Frontal cortex (tissue), 4 donors: ENCODE results near the gene KBTBD4. TPM values are rescaled to one million over a fixed set of nuclear protein-coding genes. Genes with fewer than 3 reads are reported as not detected.
"Not testable (repeated sequence)": the region's sequence is repeated elsewhere in the genome, so short reads cannot be mapped to it uniquely, and the experiment has no call there.

Source experiments
- DNase-seq, 2 donors: peaks; one replicate each; pipeline ENCODE4 v3.0.0; 2012; ENCODE audit warnings: low spot score in 2 of 2
- FAIRE-seq: peaks from 2 replicates; lab custom pipeline; 2012; peaks lifted over from hg19 to GRCh38; lab: Jason Lieb, UNC
- small RNA-seq: library from RNA; depleted of rRNA; stranded (forward); fragments of <200 nt; gene quantifications from one replicate; pipeline ENCODE3, GENCODE V24; 2014
- total RNA-seq: library from RNA; depleted of rRNA; stranded (reverse); fragments of >200 nt; gene quantifications from one replicate; pipeline ENCODE4 v1.2.3, GENCODE V29; 2014
- donor health status: control.
- donor health status: control.
- donor health status: control.

Gene KBTBD4
- total RNA-seq, 1 donor from 2014 or later: 42.8 TPM

DNA sequence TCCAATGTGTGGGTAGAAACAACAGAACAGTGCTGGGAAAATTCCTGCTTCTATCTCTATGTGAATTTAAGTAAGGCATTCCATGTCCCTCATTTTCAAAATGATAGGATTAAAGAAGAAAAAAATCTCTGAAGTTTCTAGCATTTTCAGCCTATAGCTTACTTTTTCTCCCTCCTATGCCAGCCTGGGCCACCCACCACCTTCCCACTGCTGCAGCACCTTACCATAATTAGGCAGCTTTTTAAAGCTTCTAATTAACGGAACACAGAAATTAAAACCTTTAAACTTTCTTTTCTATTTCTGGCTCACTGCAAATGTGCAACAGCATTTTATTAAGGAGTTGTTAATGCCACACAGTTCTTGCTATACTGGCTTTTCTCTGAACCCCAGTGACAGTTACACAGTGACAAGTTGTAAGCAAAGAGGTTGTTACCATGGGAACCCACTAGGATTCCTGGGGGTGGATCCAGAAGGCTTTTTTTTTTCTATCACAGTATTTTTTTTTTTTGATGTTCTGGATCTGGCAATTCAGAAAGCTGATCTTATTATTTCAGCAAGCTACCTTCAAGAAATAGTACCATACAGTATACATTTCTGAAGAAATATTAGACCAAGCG is 46.1 kb downstream of the KBTBD4 start:
- DNase-seq (no peak), FAIRE-seq (no peak)

DNA sequence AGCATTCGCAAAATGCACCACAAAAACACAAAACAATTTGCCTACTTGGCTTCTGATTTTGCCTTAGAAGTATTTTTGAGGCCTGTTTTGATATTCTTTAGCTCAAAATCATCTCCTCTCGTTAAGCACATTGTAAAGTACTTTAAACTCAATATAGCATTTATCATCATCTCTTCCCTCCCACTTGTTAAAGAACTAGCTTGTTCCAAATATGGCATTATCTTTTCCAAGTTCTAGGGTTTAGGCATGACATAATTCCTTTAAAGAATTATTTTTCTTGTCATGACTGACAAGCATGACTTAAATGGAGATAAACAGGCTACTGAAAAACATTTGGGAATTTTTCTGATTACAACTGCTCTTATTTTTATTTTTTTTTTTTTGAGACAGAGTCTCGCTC is 47.1 kb downstream of the KBTBD4 start:
- DNase-seq (no peak), FAIRE-seq (no peak)

DNA sequence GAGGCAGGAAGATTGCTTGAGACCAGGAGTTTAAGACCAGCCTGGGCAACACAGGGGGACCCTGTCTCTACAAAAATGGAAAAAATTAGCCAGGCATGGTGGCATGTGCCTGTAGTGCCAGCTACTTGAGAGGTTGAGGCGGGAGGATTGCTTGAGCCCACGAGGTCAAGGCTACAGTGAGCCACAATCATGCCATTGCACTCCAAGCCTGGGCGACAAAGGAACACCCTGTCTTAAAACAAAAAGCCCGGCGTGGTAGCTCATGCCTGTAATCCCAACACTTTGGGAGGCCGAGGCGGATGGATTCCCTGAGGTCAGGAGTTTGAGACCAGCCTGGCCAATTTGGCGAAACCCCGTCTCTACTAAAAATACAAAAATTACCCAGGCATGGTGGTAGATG is 48.0 kb downstream of the KBTBD4 start:
- FAIRE-seq: not testable (repeated sequence)

DNA sequence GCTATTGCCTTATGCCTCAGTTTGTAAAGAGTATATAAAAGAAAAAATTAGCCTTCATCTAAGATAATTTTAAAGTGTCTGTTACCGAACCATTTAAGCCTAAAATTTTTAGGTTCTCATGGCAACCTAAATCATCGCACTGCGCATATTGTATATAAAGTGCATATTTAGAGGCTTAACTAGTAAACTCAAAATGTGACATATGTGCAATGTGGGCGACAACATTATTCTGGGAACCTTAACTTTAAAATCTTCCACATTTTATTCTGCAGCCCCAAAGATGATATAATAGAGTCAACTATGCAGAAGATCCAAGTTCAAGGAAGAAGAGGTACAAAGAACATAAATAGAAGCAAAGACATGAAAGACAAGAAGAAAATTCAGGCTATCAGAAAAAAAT is 48.8 kb downstream of the KBTBD4 start:
- DNase-seq: no peak
- FAIRE-seq: no peak

More for the DNA sequence above, 48.0 kb downstream of the KBTBD4 start:
- not testable (repeated sequence) for DNase-seq

DNA sequence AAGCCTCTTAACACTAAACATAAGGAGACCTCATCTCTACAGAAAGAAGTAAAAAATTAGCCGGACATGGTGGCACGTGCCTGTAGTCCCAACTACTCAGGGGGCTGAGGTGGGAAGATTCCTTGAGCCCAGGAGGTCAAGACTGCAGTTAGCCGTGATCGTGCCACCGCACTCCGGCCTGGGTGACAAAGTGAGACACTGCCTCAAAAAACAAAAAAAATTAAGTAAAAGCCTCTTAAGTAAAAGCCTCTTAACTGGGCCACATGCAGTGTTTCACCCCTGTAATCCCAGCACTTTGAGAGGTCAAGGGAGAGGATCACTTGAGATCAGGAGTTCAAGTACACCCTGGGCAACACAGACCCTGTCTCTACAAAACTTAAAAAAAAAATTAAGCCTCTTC is 51.6 kb downstream of the KBTBD4 start:
- FAIRE-seq (no peak), DNase-seq (no peak)

- FAIRE-seq, DNase-seq: not testable (repeated sequence)
Observed at GRCh38 chr11:47526032-47526431, 52.7 kb downstream of the KBTBD4 start.

- FAIRE-seq (no peak), DNase-seq (no peak)
Observed at GRCh38 chr11:47524291-47524874, 54.4 kb downstream of the KBTBD4 start.

- FAIRE-seq (no peak), DNase-seq (peak in 1 of 2 donors; percentile 64)
Observed at GRCh38 chr11:47523490-47524225, 55.1 kb downstream of the KBTBD4 start.

Small RNA genes lying within 50 kb of the gene (small RNA-seq; reads per million reads assigned to genes)
- gene RN7SL652P: not detected
- 0.08 reads per million for gene RNU5E-10P

Other genes starting within 250 kb of the KBTBD4 start
- not detected for gene MYBPC3, start 226.3 kb downstream of the KBTBD4 start, total RNA-seq
- gene SPI1, start 200.4 kb downstream of the KBTBD4 start, total RNA-seq: 1.2 TPM
- 8.6 TPM for gene SLC39A13, start 170.4 kb downstream of the KBTBD4 start, total RNA-seq
- 104 TPM for gene PSMC3, start 152.5 kb downstream of the KBTBD4 start, total RNA-seq
- not detected for gene RAPSN, start 129.8 kb downstream of the KBTBD4 start, total RNA-seq
- gene CELF1, start 25.8 kb downstream of the KBTBD4 start, total RNA-seq: 176 TPM
- gene PTPMT1, start 13.4 kb downstream of the KBTBD4 start, total RNA-seq: 22.0 TPM
- 72.6 TPM for gene NDUFS3, start 104 bp upstream of the KBTBD4 start, total RNA-seq
- not detected for gene FAM180B, start 7.7 kb upstream of the KBTBD4 start, total RNA-seq
- gene C1QTNF4, start 15.4 kb upstream of the KBTBD4 start, total RNA-seq: 14.7 TPM
- 95.4 TPM for gene MTCH2, start 63.6 kb upstream of the KBTBD4 start, total RNA-seq
- gene AGBL2, start 136.4 kb upstream of the KBTBD4 start, total RNA-seq: 0.41 TPM
- gene FNBP4, start 188.4 kb upstream of the KBTBD4 start, total RNA-seq: 79.5 TPM